GF-D8 (cell line): ENCODE results near the gene PCBP4.

ENCODE experiments used
- DNase-seq: peaks from one replicate; lab custom pipeline; 2025; lab: John Stamatoyannopoulos, UW

The PCBP4 gene

DNA sequence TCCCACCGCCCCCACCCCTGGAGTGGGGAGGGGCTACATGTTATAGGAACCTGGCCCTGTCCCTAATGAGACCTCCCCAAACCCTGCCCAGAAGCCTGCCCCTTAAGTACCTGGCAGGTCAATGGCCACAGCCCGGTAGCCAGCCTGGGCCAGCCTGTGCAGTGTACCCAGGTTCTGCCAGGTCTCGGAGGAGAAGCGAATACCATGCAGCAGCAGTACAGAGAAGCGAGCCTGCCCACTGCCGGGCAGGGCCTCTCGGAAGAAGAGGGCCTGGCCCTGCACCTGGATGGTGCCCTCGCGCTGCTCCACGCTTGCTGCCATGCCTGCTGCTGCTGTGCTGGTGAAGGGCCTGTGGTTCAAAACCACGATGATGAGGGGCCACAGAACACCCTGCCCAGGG is 4.1 kb upstream of the PCBP4 start:
- DNase-seq: no peak

DNA sequence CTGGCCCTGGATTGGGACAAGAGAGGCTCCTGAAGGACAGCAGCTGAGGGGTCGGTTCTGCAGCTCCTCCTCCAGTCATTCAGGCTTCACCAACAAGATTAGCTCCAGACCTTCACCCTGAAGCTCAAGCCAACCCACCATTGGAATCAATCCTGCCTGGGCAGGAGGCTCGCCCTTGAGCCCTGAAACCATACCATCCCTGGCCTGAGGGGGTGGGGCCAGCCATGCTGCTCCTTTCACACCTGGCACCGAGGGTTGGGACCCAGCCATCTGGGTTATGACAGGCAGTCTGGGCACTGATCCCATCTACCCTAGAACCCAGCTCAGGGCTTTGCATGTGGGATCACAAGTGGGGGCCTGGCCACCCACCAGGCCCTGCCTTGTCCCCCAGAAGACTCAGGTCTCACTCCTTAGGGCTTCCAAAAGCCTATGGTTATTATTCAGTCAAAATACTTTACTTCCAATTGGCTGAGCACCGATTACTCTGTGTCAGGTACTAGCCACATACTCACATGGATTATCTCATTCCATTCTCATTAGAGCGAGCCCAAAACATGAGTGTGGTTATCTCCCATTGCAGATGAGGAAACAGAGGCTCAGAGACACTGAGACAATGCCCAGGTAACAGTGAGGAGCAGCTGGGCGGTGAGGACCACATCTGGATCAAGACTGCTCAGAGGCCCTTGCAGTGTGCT is 3.5 kb upstream of the PCBP4 start:
- DNase-seq: no peak

DNA sequence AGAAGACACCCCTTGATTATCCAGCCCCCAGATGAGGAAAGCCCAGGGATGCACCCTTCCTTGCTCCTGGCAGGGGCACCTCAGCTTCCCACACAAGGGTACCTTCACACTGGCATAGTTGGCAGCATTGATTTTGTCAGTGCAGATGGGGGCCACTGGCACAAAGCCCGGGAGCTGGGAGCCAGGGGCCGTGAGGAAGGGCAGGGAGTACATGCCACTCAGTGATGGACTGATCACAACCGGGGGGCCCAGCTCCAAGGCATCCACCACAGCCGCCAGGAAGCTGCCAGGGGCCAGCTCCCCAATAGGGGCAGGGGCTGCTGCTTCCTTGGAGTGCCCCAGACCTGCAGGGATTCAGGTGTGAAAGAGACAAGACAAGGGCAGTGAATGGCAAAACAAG is 2.6 kb upstream of the PCBP4 start:
- DNase-seq: no peak

DNA sequence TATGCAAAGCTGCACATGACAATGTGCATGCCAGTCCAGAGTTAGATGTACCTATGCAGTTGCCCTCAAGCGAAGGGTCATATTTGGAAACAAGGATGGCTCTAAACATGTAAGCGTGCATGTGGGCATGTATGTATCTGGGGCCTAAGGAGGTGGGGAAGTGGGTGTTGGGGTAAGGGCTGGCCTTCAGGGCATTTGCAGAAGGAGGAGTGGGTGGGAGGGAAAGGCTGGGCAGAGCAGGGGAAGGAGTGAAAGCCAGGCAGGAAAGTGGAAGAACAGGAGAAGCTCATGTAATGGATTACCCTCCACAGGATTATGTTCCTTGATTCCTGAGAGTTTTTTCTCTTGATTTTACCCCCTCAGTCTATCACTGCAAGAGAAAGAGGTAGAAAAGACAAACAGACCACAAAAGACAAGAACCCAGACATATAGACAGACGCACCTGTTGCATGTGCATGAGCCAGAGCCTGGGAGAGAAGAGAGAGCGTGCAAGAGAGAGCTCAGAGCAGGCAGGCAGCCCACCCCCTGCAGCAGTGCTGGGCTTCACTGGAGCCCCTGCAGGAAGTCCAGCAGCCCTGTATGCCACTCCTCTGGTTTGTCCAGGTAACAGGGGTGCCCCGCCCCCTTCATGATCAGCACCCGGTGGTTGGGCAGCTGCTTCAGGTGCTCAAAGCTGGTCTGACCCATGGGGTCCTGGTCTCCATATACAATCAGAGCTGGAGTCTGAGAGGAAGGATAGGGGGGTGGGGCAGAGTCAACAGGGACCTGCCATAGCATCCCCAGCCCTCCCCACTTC is 1.8 kb upstream of the PCBP4 start:
- no peak for DNase-seq

DNA sequence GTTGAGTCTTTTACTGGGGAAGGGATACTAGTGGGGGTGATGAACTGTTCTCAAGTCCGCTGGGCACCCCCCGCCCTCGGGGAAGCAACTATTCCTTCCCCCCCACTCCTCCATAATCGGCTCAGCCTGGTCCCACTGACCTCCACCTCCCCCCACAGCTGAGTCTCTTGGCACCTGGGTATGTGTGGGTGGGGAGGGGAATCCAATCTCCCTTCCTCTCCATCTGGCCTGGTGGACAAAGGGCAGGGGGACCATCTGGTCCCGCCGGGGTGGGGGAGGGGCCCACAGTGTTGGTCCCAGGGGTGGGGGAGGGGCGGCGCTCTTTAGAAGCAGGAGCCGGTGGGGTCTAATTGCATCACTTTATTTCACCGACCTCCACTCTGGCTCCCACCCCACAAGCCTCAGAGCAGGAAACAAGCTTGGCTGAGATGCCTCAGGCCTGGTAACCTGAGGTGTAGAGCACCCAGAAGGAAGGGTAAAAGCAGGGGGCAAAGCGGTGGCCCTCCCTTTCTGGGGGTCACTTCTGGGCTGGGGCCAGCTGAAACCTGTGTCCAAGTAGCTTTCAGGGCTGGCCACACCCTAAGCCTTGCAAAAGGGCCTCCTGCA is 1.0 kb upstream of the PCBP4 start:
- DNase-seq: no peak

DNA sequence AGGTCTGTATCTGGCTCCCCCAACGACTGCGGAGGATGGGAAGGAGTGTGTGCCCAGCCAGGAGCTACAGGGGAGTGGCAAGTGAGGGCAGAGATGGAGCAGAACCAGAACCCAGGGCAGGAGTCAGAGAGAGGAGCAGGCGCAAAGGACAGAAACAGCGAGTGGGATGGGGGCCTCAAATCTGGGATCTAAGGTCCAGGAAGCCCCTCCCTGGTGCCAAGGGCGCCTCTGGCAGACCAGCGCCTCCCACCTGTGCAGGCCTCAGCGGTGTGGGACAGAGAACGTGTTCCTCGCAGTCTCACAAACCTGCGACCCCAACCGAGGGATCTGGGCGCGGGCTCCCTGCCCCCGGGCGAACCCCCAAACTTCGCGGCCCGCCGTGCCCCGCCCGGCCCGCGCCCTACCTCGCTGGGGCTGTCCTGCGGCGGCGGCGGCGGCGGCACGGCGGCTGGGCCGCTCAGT is 301 bp downstream of the PCBP4 start:
- no peak for DNase-seq

DNA sequence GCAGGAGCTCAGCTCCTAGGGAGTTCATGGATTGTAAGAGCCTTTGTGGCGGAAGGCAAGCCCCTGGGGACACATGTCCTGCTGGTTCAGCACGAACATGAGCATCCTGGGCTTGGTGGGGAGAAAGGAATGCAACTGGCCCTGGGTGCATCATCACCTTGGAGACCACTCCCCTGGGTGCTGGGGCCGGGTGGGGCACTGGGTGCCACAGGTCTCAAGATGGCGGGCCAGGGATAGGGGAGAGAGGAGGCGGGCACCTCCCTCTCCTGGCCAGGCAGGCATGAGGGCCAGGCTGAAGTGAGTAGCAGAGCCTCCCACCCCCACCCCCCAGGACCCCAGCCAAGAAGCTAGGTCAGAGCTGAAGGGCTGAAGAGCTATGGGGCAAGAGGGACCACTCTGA is 768 bp downstream of the PCBP4 start:
- DNase-seq: no peak

DNA sequence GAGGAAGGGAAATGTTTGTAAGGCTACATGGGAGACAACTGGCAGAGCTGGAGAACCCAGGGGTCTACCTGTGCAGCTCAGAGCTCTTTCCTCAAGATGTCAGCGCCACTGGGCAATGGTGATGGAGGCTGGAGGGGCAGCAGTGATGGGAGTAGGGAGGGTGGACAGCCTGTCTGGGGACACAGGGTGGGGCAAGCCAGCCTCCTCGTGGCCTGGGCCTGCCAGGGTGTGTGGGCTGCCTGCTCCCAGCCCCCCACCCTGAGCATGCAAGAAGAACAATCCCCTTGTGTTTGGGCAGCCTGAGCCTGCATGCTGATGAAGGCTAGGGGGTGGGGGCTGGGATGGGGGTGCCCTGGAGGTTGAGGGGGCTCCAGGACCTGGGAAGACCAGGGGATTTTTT is 1.2 kb downstream of the PCBP4 start:
- DNase-seq: no peak

DNA sequence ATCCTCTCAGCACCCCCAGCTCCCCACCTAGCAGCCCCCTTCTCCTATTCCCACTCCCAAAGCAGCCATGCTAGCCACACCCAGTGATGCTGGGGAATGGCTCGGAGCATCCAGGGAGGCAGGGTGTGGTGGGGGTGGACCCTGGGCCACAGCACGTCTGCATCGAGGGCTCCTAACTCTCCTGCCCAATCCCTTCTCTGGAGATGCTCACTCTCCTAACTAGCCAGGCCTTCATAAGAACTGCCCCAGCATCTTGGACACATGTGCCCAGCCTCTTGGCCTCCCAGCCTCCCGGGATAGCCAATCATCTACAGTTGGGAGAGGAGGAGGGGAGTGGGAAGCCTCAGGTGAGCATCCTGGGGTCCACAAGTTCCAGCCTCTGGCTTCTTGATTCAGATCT is 2.7 kb downstream of the PCBP4 start:
- no peak for DNase-seq

DNA sequence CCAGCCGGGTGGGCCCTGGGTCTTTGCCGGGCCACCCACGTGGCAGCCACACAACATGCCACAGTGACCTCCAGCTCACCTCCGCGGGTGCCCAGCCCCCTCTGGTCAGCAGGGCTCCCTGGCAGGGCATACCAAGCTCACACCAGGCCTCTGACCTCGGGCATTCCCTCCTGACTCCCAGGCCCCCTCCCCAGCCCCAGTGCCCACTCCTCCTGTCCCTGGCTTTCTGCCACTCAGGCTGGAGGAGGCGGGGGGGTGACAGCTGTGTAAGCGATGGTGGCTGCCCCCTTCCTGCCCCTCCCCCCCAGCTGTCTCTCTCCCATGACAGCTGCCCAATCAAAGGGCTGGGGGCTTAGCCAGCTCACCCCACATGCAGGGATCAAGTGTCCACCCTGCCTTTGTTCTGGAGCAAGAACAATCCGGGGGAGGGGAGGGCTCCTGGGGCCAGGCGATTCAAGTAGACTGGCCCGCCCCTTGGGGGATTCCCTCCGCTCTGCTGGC is 3.3 kb downstream of the PCBP4 start:
- DNase-seq: no peak

DNA sequence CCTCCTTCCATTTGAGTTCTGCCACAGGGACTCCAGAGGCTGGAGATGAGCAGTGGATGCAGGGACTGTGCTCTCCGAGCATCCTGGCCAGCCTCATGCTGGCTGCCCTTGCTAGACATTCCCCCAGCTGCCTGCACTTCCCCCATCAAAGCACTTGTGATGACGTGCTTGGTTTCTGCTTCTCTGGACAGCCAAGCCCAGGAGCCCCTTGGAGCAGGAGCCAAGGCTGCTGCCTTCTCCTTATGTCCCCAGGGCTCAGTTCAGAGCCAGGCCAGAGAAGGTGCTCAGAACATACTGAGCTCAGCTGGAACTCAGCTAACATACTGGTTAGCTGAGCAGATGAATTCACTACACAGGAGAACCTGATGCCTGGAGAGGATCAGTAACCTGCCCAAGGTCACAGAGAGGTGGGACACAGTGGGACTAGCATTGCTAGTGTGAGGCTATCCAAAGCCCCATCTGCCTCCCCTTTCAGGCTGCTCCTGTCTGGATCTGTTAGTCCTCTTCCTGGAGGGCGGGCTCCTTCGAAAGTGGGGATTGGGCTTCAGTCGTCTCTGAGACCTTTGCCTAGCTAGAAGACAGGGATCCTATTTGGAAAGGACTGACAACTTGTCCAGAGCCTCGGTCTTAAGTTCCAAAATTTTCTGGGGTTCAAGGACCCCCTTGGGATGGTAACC is 4.3 kb downstream of the PCBP4 start:
- no peak for DNase-seq

DNA sequence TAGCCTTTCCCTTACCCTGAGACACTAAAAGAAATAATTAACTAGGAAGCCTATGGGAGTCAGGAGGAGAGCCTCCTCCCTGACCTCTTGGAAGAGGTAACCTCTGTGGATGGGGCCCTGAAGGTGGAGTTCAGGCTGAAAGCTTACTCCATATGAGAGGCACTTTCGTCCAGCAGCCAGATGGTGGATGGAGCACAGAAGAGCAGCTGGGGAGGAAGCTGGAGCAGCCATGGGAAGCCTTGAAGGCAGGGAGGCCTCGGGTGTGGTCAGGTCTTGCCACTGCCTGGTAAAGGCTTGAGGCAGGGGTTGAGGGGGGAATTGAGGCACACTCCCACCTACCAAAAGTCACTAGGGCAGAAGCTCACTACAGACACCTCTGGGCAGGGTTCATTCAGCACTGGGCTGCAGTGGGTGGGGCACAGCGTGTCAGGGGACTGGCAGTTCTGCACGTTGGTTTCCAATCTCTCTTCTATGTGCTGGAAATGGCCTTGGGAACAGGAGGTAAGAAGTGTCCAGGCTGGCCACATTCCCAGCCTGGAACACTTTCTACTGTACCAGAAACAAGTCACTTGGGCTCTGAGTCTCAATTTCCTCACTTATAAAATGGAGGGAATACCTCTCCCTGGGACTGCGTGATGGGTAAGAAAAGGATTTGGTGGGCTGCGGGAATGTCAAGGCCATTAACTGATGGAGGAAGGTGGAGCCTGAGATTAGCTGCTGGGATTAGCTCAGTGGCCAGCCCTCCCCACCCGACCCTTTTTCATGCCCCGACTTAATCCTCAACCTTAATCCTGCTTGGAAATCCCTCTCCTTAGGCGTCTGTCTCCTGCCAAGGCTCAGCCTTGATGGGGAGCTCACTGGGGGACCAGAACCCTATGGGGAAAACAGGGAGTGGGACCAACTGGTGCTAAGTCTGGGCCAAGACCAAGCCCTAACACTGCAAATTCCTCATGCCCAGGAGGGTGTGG is 5.4 kb downstream of the PCBP4 start:
- no peak for DNase-seq

DNA sequence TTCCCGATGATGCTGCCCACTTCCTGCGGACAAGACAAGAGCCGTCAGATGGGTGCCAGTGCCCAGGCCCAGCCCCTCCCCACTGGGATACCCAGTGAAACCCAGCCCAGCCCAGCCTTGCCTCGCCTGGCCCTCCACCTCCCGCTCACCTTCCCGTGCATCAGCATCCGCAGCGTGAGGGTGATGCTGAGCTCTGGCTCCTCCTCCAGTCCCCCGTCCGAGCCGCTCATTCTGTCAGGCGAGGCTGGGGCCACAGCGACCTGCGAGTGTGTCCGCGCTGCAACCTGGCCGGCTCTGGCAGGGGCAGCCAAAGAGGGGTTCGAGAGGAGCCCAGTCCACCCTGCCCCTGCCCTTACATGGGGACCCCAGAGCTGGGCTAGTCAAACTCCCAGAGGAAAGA is 6.2 kb downstream of the PCBP4 start:
- DNase-seq: no peak

DNA sequence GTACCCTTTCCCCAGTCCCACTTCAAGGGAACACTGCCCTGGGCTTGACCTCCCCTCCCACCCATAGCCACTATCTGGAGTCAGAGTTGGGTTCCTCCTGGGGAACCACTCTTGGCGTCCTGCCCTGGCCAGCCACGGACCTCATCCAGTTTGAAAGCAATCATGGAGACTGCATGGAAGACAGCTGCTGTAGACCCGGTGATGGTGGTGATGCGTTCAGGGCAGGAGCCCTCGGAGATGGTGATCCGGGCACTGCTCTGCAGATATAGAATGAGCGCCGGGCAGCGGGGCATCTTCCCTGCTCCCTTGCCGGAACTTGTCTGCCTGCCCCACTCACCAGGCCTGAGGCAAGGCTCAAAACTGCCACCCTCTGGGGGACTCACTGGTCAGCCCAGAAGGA is 6.9 kb downstream of the PCBP4 start:
- no peak for DNase-seq

DNA sequence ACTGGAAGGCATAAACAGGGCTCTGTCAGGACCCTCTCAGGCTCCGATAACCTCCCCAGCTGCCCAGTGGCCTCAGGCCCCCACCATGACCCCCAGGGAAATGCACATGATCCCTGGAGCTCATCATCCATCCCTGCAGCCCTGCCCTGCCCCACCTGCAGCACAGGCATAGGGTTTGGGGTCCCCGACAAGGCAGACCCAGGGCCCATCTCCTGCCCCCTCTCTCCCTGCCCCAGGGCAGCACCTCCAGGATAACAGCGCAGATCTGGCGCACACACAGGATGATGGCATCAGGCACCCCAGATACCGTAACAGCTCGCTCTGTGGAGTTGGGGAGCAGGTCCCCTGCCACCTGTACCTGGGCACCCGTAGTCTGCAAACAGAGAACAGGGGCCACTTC is 7.6 kb downstream of the PCBP4 start:
- DNase-seq: no peak

DNA sequence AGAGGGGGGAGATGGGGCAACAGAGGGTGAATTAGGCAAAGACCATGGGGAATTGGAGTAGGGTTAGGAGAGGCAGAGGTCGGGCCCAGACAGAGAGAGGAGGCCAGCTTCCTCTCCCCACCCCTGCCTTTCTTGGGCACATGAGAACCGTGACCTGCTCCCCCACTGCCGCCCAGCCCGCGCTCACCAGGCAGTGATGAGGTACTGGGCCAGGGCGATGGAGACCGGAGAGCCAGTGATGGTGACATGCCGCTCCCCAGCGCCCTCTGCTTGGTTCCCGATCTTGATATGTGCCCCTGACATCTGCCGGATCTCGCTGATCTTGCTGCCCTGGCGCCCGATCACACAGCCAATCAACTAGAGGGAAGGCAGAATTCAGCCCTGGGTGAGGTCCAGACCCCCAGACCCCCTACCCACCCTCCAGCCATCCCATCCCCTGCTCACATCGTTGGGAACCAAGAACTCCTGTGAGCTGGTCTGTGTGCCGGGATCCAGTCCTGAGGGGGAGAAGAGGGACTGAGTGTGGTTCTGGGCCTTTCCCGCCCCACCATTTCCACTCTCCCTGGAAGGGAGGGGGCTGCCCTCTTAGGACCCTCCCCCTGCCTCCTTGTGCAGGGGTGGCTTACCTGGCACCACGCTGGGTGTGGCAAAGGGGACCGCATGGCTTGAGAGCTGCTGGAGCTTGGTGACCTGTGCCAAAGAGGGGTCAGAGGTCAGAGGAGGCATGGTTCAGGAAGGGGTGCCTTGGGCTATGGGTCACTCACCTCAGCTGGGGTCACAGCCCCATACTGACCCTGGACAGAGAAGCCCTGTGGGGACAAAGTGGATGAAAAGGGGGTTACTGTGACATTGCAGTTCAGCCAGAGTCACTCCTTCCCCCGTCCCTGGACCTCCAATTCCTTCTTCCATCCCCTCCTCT is 8.4 kb downstream of the PCBP4 start:
- no peak for DNase-seq

DNA sequence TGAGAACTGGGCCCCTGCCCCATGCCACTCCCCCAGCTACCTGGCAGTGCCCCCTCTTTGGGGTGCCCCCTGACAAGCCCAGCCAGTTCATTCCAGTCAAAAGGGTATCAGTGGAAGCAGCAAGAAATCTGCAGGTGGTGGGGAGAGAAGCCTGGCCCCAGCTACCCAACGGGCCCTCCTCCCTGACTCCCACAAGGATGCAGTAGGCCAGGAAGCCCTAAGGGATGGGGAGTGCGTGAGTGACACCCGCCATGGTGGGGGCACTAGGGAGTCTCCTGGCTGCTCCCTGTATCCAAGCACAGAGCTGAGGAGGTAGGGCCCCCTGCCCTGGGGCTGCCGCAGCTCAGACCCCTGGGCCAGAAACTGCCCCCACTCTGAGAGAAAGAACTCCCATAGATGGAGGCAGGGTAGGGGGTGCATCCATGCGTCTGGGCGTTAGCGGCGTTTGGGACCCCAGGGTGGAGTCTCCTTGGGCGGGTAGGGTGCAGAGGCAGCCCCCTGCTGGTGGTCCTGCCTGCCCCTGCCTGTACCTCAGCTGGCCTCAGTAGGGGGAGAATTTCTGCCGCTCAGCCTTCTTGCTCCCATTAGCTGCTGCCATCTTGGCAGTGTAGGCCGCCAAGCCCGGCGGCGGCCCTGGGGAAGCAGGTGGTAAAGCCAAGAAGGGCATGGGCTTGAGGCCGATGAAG is 9.6 kb downstream of the PCBP4 start:
- DNase-seq: no peak

DNA sequence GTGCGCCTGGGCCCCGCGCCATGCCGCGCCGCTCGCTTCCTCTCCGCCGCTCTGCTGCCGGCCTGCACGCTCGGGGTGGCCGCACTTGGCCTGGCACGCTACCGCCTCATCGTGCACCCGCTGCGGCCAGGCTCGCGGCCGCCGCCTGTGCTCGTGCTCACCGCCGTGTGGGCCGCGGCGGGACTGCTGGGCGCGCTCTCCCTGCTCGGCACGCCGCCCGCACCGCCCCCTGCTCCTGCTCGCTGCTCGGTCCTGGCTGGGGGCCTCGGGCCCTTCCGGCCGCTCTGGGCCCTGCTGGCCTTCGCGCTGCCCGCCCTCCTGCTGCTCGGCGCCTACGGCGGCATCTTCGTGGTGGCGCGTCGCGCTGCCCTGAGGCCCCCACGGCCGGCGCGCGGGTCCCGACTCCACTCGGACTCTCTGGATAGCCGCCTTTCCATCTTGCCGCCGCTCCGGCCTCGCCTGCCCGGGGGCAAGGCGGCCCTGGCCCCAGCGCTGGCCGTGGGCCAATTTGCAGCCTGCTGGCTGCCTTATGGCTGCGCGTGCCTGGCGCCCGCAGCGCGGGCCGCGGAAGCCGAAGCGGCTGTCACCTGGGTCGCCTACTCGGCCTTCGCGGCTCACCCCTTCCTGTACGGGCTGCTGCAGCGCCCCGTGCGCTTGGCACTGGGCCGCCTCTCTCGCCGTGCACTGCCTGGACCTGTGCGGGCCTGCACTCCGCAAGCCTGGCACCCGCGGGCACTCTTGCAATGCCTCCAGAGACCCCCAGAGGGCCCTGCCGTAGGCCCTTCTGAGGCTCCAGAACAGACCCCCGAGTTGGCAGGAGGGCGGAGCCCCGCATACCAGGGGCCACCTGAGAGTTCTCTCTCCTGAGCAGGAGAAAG is 11.1 kb downstream of the PCBP4 start:
- no peak for DNase-seq
